ENCODE measurements around the gene TGFBR3. TPM values are rescaled to one million over a fixed set of nuclear protein-coding genes. Genes with fewer than 3 reads are reported as not detected.

TGFBR3 gene
- total RNA-seq, 1 experiment from 2014 or later = 12.2 TPM

- H3K9me3 ChIP-seq = no peaks in the 10 kb centered on the region
- no peaks in the 10 kb centered on the region for H3K27me3 Mint-ChIP-seq (ENCODE audit: insufficient read depth, unreplicated experiment)
- no peak overlapping the region for H3K4me3 Mint-ChIP-seq (ENCODE audit: unreplicated experiment)
- ChIA-PET POLR2A (no interaction called here), CTCF (interaction anchor here (0.5 kb wide), 1 partner anchor 40 kb away, joined by 6 read pairs; no protein-coding TSS in a partner anchor)
- DNase-seq = no peak
- peaks cover 13% of the 10 kb centered on the region for H3K9me3 Mint-ChIP-seq (ENCODE audit: unreplicated experiment)
- no peaks in the 10 kb centered on the region for H3K27me3 ChIP-seq (replicated peaks; ENCODE audit: control insufficient read depth, insufficient read depth, low read length)
- BruUV-seq (replicated peaks) = no TSS peak
- H3K27ac Mint-ChIP-seq (ENCODE audit: unreplicated experiment) = no peak overlapping the region
- peaks cover 6% of the 10 kb centered on the region for H3K36me3 Mint-ChIP-seq (ENCODE audit: insufficient read depth, unreplicated experiment)
- no peaks in the 10 kb centered on the region for H3K4me1 ChIP-seq
- no peak overlapping the region for H3K4me3 ChIP-seq (ENCODE audit: low read depth, low read length)
- no peaks in the 10 kb centered on the region for H3K4me1 Mint-ChIP-seq (ENCODE audit: low read depth, unreplicated experiment)
- no peak for TF ChIP-seq CTCF (IDR thresholded peaks at IDR 0.05; ENCODE audit: insufficient read depth in 1 of 2, low read depth in 1 of 2, low read length in 1 of 2, severe bottlenecking in 1 of 2, unreplicated experiment in 1 of 2)
- intact Hi-C loops (cut with micrococcal nuclease; ENCODE audit: unreplicated experiment) = no loop called here
- H3K36me3 ChIP-seq (ENCODE audit: control insufficient read depth, insufficient read depth, low read length) = no peaks in the 10 kb centered on the region
These were observed 134.7 kb downstream of the TGFBR3 start for GRCh38 chr1:91751275-91751674.

- TF ChIP-seq CTCF (IDR thresholded peaks at IDR 0.05; ENCODE audit: insufficient read depth in 1 of 2, low read depth in 1 of 2, low read length in 1 of 2, severe bottlenecking in 1 of 2, unreplicated experiment in 1 of 2) = no peak
These were observed 135.5 kb downstream of the TGFBR3 start for GRCh38 chr1:91750398-91750996.

GRCh38 chr1:91749788-91750231, 136.1 kb downstream of the TGFBR3 start:
- ChIA-PET CTCF (no interaction called here), POLR2A (no interaction called here)
- Histone ChIP-seq H3K9me3 (no peaks in the 10 kb centered on the region), H3K4me1 (no peaks in the 10 kb centered on the region), H3K36me3 (ENCODE audit: control insufficient read depth, insufficient read depth, low read length) (no peaks in the 10 kb centered on the region), H3K4me3 (ENCODE audit: low read depth, low read length) (no peak overlapping the region), H3K27me3 (replicated peaks; ENCODE audit: control insufficient read depth, insufficient read depth, low read length) (no peaks in the 10 kb centered on the region)
- Mint-ChIP-seq H3K27me3 (ENCODE audit: insufficient read depth, unreplicated experiment) (no peaks in the 10 kb centered on the region), H3K36me3 (ENCODE audit: insufficient read depth, unreplicated experiment) (peaks cover 6% of the 10 kb centered on the region), H3K9me3 (ENCODE audit: unreplicated experiment) (peaks cover 15% of the 10 kb centered on the region), H3K4me1 (ENCODE audit: low read depth, unreplicated experiment) (no peaks in the 10 kb centered on the region), H3K27ac (ENCODE audit: unreplicated experiment) (no peak overlapping the region), H3K4me3 (ENCODE audit: unreplicated experiment) (no peak overlapping the region)
- no TSS peak for BruUV-seq (replicated peaks)
- intact Hi-C loops (cut with micrococcal nuclease; ENCODE audit: unreplicated experiment) = no loop called here
- DNase-seq = no peak
- TF ChIP-seq CTCF (IDR thresholded peaks at IDR 0.05; ENCODE audit: insufficient read depth in 1 of 2, low read depth in 1 of 2, low read length in 1 of 2, severe bottlenecking in 1 of 2, unreplicated experiment in 1 of 2) = no peak

More at GRCh38 chr1:91750398-91750996, 135.5 kb downstream of the TGFBR3 start:
- no peak overlapping the region for H3K4me3 Mint-ChIP-seq (ENCODE audit: unreplicated experiment)
- H3K36me3 Mint-ChIP-seq (ENCODE audit: insufficient read depth, unreplicated experiment) = peaks cover 6% of the 10 kb centered on the region
- H3K4me1 Mint-ChIP-seq (ENCODE audit: low read depth, unreplicated experiment) = no peaks in the 10 kb centered on the region
- ChIA-PET POLR2A (no interaction called here), CTCF (interaction anchor here (0.5 kb wide), 1 partner anchor 40 kb away, joined by 6 read pairs; no protein-coding TSS in a partner anchor)
- H3K27me3 Mint-ChIP-seq (ENCODE audit: insufficient read depth, unreplicated experiment) = no peaks in the 10 kb centered on the region
- H3K27ac Mint-ChIP-seq (ENCODE audit: unreplicated experiment) = no peak overlapping the region
- Histone ChIP-seq H3K36me3 (ENCODE audit: control insufficient read depth, insufficient read depth, low read length) (no peaks in the 10 kb centered on the region), H3K9me3 (no peaks in the 10 kb centered on the region), H3K27me3 (replicated peaks; ENCODE audit: control insufficient read depth, insufficient read depth, low read length) (no peaks in the 10 kb centered on the region), H3K4me3 (ENCODE audit: low read depth, low read length) (no peak overlapping the region), H3K4me1 (no peaks in the 10 kb centered on the region)
- H3K9me3 Mint-ChIP-seq (ENCODE audit: unreplicated experiment) = peaks cover 15% of the 10 kb centered on the region
- intact Hi-C loops (cut with micrococcal nuclease; ENCODE audit: unreplicated experiment) = no loop called here
- no TSS peak for BruUV-seq (replicated peaks)
- no peak for DNase-seq
